Spleen (tissue), 11 donors: ENCODE data around the gene OVAAL. TPM values are rescaled to one million over a fixed set of nuclear protein-coding genes. Genes with fewer than 3 reads are reported as not detected.

Source experiments
- DNase-seq: peaks from one replicate; pipeline ENCODE4 v3.0.0-alpha.2; 2020
- H3K27ac ChIP-seq, 8 donors: fragments of 200-600 bp; sonication (generic) in 7 of 8; 1 replicate in 4 of 8; 2 replicates in 4 of 8; pipeline versions ENCODE4 v1.5.0 to v1.8.0; 2016 to 2021; ENCODE audit warnings: inconsistent platforms in 4 of 8, mild to moderate bottlenecking in 4 of 8, moderate library complexity in 1 of 8
- H3K27me3 ChIP-seq, 7 donors: fragments of 200-600 bp; sonication (generic) in 6 of 7; replicated peaks in 1 of 7; 1 replicate in 4 of 7; 2 replicates in 3 of 7; pipeline versions ENCODE4 v1.5.0 to v1.8.0; 2016 to 2021; ENCODE audit warnings: inconsistent platforms in 3 of 7, mild to moderate bottlenecking in 1 of 7
- H3K36me3 ChIP-seq, 6 donors: fragments of 200-600 bp; sonication (generic) in 5 of 6; 1 replicate in 4 of 6; 2 replicates in 2 of 6; pipeline versions ENCODE4 v1.5.0 to v1.8.0; 2016 to 2021; ENCODE audit warnings: inconsistent platforms in 2 of 6
- H3K4me1 ChIP-seq, 6 donors: fragments of 200-600 bp; sonication (generic) in 5 of 6; 1 replicate in 3 of 6; 2 replicates in 3 of 6; pipeline versions ENCODE4 v1.5.0 to v1.8.0; 2016 to 2021; ENCODE audit warnings: inconsistent platforms in 3 of 6
- H3K4me3 ChIP-seq, 8 donors: fragments of 200-600 bp; sonication (generic) in 7 of 8; 1 replicate in 4 of 8; 2 replicates in 4 of 8; pipeline versions ENCODE4 v1.5.0 to v1.8.0; 2016 to 2021; ENCODE audit warnings: inconsistent platforms in 4 of 8, mild to moderate bottlenecking in 4 of 8, moderate library complexity in 2 of 8
- H3K9me3 ChIP-seq, 8 donors: fragments of 200-600 bp; sonication (generic) in 7 of 8; 1 replicate in 4 of 8; 2 replicates in 4 of 8; pipeline versions ENCODE4 v1.5.0 to v1.8.0; 2016 to 2021; ENCODE audit warnings: inconsistent platforms in 4 of 8
- POLR2A ChIP-seq, 3 donors: fragments of 450-650 bp; IDR thresholded peaks; one replicate each; pipeline ENCODE4 v1.5.1; 2017; ENCODE audit warnings: antibody characterized with exemption in 3 of 3, mild to moderate bottlenecking in 1 of 3
- POLR2AphosphoS5 ChIP-seq, 3 donors: sonication (generic); formaldehyde crosslinking; IDR thresholded peaks; one replicate each; pipeline ENCODE4 v1.5.1; 2017; ENCODE audit warnings: antibody characterized with exemption in 3 of 3
- WGBS, 5 donors: extraction: QIAGEN DNeasy Blood & Tissue Kit in 3 of 5; methylation state at CpG; one replicate each; pipeline versions ENCODE4 v1.1.5 to v1.1.7; 2013 to 2018; 5-methylcytosine and 5-hydroxymethylcytosine counted together
- intact Hi-C: fragments of 100-400 bp; cut with DNase I; formaldehyde crosslinking; loops from one replicate; pipeline ENCODE4 v1.15.0; 2023; ENCODE audit warnings: low total_unique reads
- polyA plus RNA-seq, 3 donors: library from polyadenylated mRNA; stranded (reverse); fragments of 200-250 nt; gene quantifications; one replicate each; pipeline ENCODE4 v1.2.1, GENCODE V29; 2013
- total RNA-seq, 7 donors: library from RNA; depleted of rRNA in 3 of 7; stranded (reverse); fragments of >200 nt in 3 of 7; fragmentation: NEBNext Ultra II Directional in 4 of 7; extraction: Animal tissue kit (Norgen Biotek cat#: 25700) in 4 of 7; gene quantifications; one replicate each; pipeline versions ENCODE4 v1.1.0 to v1.2.1, GENCODE V29; 2016 to 2021
- TF ChIP-seq, protein P1 (sequence below), 11 experiments: fragments of 200-600 bp in 7 of 11; fragments of 450-650 bp in 4 of 11; sonication (generic) in 4 of 11; IDR thresholded peaks in 8 of 11; conservative IDR thresholded peaks in 3 of 11; 1 replicate in 7 of 11; 2 replicates in 4 of 11; pipeline versions ENCODE4 v1.4.0 to v1.8.0; 2016 to 2021; ENCODE audit warnings: antibody characterized with exemption in 11 of 11, inconsistent platforms in 4 of 11, mild to moderate bottlenecking in 1 of 11
- donor health status: healthy with polysubstance abuse.
- donor health status: DM: no; HTN: no; CAD: no; lungs with moderate emphysema.
- donor health status: DM: no; HTN: no; CAD: no.
- donor health status: Bipolar disorder and iron deficiency.
- donor health status: healthy.
- donor health status: DM: no; HTN: no; CAD: no.
- donor health status: DM: yes; HTN: yes; CAD: no.

Gene OVAAL
- total and polyA plus RNA-seq, 10 donors, result not detected

DNA sequence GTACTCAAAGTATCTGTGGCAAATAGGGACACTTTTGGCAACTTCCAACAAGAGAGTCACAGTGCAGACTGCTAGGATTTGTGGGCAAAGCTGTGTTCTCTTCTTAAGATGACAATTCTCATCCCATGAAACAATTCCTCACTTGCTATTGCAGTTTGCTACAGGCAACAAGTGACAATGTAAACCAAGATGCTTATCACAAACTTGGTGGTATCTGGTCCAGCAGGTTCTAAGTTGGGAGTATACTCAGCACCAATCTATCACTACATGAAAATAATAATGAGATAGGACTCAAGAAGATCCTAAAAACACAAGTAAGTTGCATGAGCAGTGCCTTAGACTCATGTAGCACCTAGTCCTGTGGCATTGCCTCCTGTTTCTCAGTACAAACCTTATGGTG lies 3.4 kb upstream of the OVAAL start:
- H3K36me3 ChIP-seq, result no peaks in the 10 kb centered on the region
- no peak overlapping the region for H3K27ac ChIP-seq
- H3K9me3 ChIP-seq, result no peaks in the 10 kb centered on the region
- no peaks in the 10 kb centered on the region for H3K4me1 ChIP-seq
- no peak for DNase-seq
- no peaks in the 10 kb centered on the region for H3K27me3 ChIP-seq
- no peak for TF ChIP-seq POLR2A (IDR thresholded peaks at IDR 0.05)
- no peak for TF ChIP-seq POLR2AphosphoS5 (IDR thresholded peaks at IDR 0.05)
- TF ChIP-seq, protein P1, sequence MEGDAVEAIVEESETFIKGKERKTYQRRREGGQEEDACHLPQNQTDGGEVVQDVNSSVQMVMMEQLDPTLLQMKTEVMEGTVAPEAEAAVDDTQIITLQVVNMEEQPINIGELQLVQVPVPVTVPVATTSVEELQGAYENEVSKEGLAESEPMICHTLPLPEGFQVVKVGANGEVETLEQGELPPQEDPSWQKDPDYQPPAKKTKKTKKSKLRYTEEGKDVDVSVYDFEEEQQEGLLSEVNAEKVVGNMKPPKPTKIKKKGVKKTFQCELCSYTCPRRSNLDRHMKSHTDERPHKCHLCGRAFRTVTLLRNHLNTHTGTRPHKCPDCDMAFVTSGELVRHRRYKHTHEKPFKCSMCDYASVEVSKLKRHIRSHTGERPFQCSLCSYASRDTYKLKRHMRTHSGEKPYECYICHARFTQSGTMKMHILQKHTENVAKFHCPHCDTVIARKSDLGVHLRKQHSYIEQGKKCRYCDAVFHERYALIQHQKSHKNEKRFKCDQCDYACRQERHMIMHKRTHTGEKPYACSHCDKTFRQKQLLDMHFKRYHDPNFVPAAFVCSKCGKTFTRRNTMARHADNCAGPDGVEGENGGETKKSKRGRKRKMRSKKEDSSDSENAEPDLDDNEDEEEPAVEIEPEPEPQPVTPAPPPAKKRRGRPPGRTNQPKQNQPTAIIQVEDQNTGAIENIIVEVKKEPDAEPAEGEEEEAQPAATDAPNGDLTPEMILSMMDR (IDR thresholded peaks at IDR 0.05 in 8 of 11, conservative IDR thresholded peaks at IDR 0.05 in 3 of 11), result no peak
- H3K4me3 ChIP-seq, result no peak overlapping the region
- intact Hi-C loops, result no loop called here

DNA sequence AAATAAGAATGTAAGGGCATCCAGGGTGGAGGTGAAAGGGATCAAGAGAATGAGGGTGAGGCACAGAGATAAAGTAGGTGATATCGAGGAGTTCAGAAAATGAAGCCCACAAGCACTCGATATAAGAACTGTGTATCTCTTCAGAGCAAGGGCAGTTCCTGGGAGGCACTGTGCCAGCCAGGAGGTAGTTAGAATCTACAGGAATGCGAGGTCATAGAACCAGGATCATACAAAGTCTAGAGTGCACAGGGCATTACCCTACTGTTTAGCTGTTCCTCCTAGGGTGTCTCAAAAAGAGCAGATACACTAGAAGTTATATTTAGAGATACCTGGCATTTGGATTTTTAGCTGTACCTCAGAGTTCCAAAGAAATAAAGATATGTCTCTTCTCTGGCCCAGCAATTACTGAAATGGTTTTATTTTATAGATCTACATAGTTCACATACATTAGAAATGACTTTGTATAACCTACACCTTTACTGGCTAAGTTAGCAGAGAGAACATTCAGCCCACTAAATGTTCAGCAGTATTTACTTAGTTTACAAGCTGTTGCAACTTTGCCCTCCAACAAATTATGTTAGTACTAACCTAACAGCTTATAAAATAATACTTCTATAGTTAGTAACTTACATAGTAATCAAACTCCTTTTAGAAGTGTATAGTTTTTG lies 1.6 kb downstream of the OVAAL start:
- WGBS, 5 donors, result 56 to 75% (median 58%) methylated on average over 3 of the region's 3 CpGs
- no peak for DNase-seq
- Histone ChIP-seq H3K4me1 (no peaks in the 10 kb centered on the region), H3K36me3 (no peaks in the 10 kb centered on the region), H3K27me3 (no peaks in the 10 kb centered on the region), H3K27ac (no peak overlapping the region), H3K9me3 (no peaks in the 10 kb centered on the region), H3K4me3 (no peak overlapping the region)
- TF ChIP-seq, protein P1 (IDR thresholded peaks at IDR 0.05 in 8 of 11, conservative IDR thresholded peaks at IDR 0.05 in 3 of 11), result no peak
- TF ChIP-seq POLR2A (IDR thresholded peaks at IDR 0.05), result no peak
- TF ChIP-seq POLR2AphosphoS5 (IDR thresholded peaks at IDR 0.05), result no peak
- intact Hi-C loops, result no loop called here

DNA sequence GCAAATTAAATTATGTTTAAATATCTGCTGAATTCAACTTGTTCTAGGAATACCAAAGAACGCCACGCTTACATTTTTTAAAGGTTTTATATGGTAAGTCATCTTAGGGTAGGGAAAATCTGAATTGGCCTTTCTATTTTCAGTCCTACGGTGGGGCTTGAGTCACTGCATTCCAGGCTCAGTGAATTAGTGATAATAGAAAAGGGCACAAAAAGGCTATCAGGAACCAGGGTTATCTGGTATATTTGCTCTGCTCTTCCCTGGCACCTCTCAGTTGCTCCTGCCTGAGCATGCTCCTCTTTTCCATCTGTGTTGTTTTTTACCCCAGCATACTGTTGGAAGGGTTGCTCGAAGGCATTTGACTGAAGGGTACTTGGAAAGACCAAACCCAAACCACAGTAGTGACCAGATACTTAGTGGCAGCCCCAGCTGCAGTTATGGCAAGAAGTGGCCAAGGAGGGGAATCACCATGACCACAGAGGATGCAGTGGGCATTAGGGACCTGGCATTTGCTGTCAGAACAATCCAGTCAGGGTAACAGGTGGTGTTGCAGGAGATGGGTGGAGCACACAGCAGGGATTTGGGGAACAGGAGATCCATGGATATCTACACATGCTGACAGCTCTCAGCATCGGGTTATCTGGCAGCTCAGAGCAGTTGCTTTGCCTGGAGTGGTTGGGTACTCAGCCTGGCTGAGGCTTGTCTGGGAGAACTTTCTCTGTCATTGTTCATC lies 2.3 kb downstream of the OVAAL start:
- H3K4me3 ChIP-seq, result no peak overlapping the region
- TF ChIP-seq POLR2AphosphoS5 (IDR thresholded peaks at IDR 0.05) (no peak), POLR2A (IDR thresholded peaks at IDR 0.05) (no peak)
- TF ChIP-seq, protein P1 (IDR thresholded peaks at IDR 0.05 in 8 of 11, conservative IDR thresholded peaks at IDR 0.05 in 3 of 11), result no peak
- no peaks in the 10 kb centered on the region for H3K27me3 ChIP-seq
- no peaks in the 10 kb centered on the region for H3K9me3 ChIP-seq
- no peak overlapping the region for H3K27ac ChIP-seq
- no peak for DNase-seq
- 82 to 94% (median 87%) methylated on average over 5 of the region's 5 CpGs for WGBS, 5 donors
- H3K4me1 ChIP-seq, result no peaks in the 10 kb centered on the region
- H3K36me3 ChIP-seq, result no peaks in the 10 kb centered on the region
- intact Hi-C loops, result no loop called here

DNA sequence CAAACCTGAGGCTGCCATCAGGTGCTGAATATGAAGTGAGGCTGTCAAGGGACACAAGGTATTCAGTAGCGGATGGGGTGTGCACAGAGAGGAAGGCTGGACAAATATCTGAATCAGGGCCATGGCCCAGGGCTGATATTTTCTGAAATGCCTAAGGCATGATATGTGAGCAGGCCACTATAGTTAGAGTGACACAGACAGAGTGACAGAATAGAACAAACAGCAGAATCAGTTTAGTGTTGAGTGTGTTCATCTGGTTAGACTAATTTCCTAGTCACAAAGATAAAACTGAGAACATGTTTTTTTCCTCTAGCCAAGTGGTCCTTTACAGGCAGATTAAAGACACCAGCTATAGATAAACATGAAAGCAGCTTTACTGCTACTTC lies 3.9 kb downstream of the OVAAL start:
- H3K36me3 ChIP-seq, result no peaks in the 10 kb centered on the region
- no peak for TF ChIP-seq POLR2A (IDR thresholded peaks at IDR 0.05)
- TF ChIP-seq, protein P1 (IDR thresholded peaks at IDR 0.05 in 8 of 11, conservative IDR thresholded peaks at IDR 0.05 in 3 of 11), result no peak
- no peak for TF ChIP-seq POLR2AphosphoS5 (IDR thresholded peaks at IDR 0.05)
- H3K9me3 ChIP-seq, result no peaks in the 10 kb centered on the region
- intact Hi-C loops, result no loop called here
- H3K4me1 ChIP-seq, result no peaks in the 10 kb centered on the region
- no peak overlapping the region for H3K27ac ChIP-seq
- no peaks in the 10 kb centered on the region for H3K27me3 ChIP-seq
- 81 to 100% (median 88%) methylated on average over 1 of the region's 1 CpG for WGBS, 5 donors
- DNase-seq, result no peak
- no peak overlapping the region for H3K4me3 ChIP-seq
